HG03342 (cell line): ENCODE results near the gene BMPR1A.

Source experiments
- ATAC-seq: cut with Tn5 transposase; IDR thresholded peaks from one replicate; pipeline ENCODE4 v1.9.1; 2021; ENCODE audit warnings: mild to moderate bottlenecking, moderate library complexity; ENCODE audit not compliant: unreplicated experiment

Gene BMPR1A

GRCh38 chr10:86756511-86757112, at the start of gene BMPR1A:
Gene BMPR1A, plus strand, starts transcription at chr10:86756619. Its CDS starts 119,400 bp downstream, at chr10:86876019.
- ATAC-seq, result peak; percentile 47

- ATAC-seq, result no peak
Observed at GRCh38 chr10:86706977-86707376, 49.4 kb upstream of the BMPR1A start.

GRCh38 chr10:86707505-86707904, 48.9 kb upstream of the BMPR1A start:
- no peak for ATAC-seq

GRCh38 chr10:86708068-86708782, 48.2 kb upstream of the BMPR1A start:
- ATAC-seq, result no peak

- ATAC-seq, result no peak
Observed at GRCh38 chr10:86708783-86709380, 47.5 kb upstream of the BMPR1A start.

GRCh38 chr10:86709396-86710185, 46.8 kb upstream of the BMPR1A start:
- no peak for ATAC-seq

GRCh38 chr10:86710987-86711512, 45.4 kb upstream of the BMPR1A start:
- peak; percentile 92 for ATAC-seq

GRCh38 chr10:86711513-86712316, 44.7 kb upstream of the BMPR1A start:
- ATAC-seq, result peak; percentile 51

- no peak for ATAC-seq
Observed at GRCh38 chr10:86712317-86712707, 44.1 kb upstream of the BMPR1A start.

- no peak for ATAC-seq
Observed at GRCh38 chr10:86715156-86715795, 41.1 kb upstream of the BMPR1A start.

- no peak for ATAC-seq
Observed at GRCh38 chr10:86715836-86716235, 40.6 kb upstream of the BMPR1A start.

- no peak for ATAC-seq
Observed at GRCh38 chr10:86716466-86716865, 40.0 kb upstream of the BMPR1A start.

- ATAC-seq, result no peak
Observed at GRCh38 chr10:86718556-86718955, 37.9 kb upstream of the BMPR1A start.

- no peak for ATAC-seq
Observed at GRCh38 chr10:86721232-86721631, 35.2 kb upstream of the BMPR1A start.

GRCh38 chr10:86723009-86723408, 33.4 kb upstream of the BMPR1A start:
- no peak for ATAC-seq

GRCh38 chr10:86724445-86724844, 32.0 kb upstream of the BMPR1A start:
- ATAC-seq, result no peak

- ATAC-seq, result no peak
Observed at GRCh38 chr10:86725980-86726676, 30.3 kb upstream of the BMPR1A start.

GRCh38 chr10:86726677-86726999, 29.8 kb upstream of the BMPR1A start:
- no peak for ATAC-seq

GRCh38 chr10:86727470-86727869, 28.9 kb upstream of the BMPR1A start:
- ATAC-seq, result no peak
